ENCODE results near the gene SCMH1.

DNA sequence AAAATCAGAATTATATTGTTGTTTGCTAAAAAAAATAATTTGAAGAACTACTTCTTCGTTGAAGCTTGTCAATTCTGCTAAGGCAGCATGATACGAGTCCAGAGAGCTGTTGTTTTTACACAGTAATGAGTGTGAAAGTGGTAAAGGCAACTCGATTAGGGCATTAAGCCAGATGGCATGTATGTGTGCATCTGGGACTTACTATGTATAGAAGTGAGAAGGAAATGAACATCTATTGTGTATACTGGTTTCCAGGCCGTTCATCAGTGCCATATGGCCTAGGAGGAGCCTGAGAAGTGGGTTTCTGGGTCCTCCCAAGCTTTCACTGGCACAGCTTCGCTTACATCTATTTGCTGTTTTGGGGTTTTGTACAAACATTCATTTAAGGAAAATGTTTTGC, 256.9 kb downstream of the SCMH1 start:
- TF ChIP-seq CTCF (IDR thresholded peaks at IDR 0.05) = no peak
- TF ChIP-seq POLR2A (IDR thresholded peaks at IDR 0.05) = no peak
